Keratinocyte (primary cell): ENCODE data around the gene PRR33. TPM values are rescaled to one million over a fixed set of nuclear protein-coding genes. Genes with fewer than 3 reads are reported as not detected.

ENCODE experiments used
- DNase-seq: peaks from one replicate; pipeline ENCODE4 v3.0.0-alpha.2; 2011; ENCODE audit warnings: low read depth, missing footprints, low spot score
- FAIRE-seq: peaks from 2 replicates; lab custom pipeline; 2011; peaks lifted over from hg19 to GRCh38; lab: Jason Lieb, UNC
- H2AFZ ChIP-seq: 2 replicates; pipeline ENCODE4 v1.6.0; 2012; ENCODE audit warnings: low read length, control low read depth, inconsistent platforms; ENCODE audit not compliant: control insufficient read depth
- H3K27ac ChIP-seq: 2 replicates; pipeline ENCODE4 v1.5.1; 2011; ENCODE audit warnings: low read length; ENCODE audit not compliant: control insufficient read depth, insufficient read depth
- H3K27me3 ChIP-seq: 3 replicates; pipeline ENCODE4 v1.6.0; 2011; ENCODE audit warnings: low read length; ENCODE audit not compliant: control insufficient read depth, insufficient read depth; ENCODE audit errors: extremely low read depth
- H3K36me3 ChIP-seq, 2 experiments: 2 replicates in 1 of 2; 3 replicates in 1 of 2; pipeline ENCODE4 v1.5.1; 2011; ENCODE audit warnings: low read length in 2 of 2, mild to moderate bottlenecking in 1 of 2; ENCODE audit not compliant: control insufficient read depth in 2 of 2, insufficient read depth in 2 of 2; ENCODE audit errors: extremely low read depth in 1 of 2
- H3K4me1 ChIP-seq: 3 replicates; pipeline ENCODE4 v1.5.1; 2011; ENCODE audit warnings: low read length; ENCODE audit not compliant: control insufficient read depth, insufficient read depth; ENCODE audit errors: extremely low read depth
- H3K4me2 ChIP-seq: 3 replicates; pipeline ENCODE4 v1.6.0; 2011; ENCODE audit warnings: low read depth, low read length; ENCODE audit not compliant: control insufficient read depth, insufficient read depth; ENCODE audit errors: extremely low read depth
- H3K4me3 ChIP-seq, 3 experiments: fragments of 200-600 bp in 1 of 3; sonication (generic) in 1 of 3; 2 replicates in 2 of 3; 3 replicates in 1 of 3; pipeline ENCODE4 v1.5.1; 2011 to 2016; ENCODE audit warnings: low read length in 3 of 3, mild to moderate bottlenecking in 3 of 3, control low read depth in 2 of 3, inconsistent platforms in 1 of 3, low read depth in 1 of 3, mixed read lengths in 1 of 3, mixed run types in 1 of 3, moderate library complexity in 1 of 3; ENCODE audit not compliant: control insufficient read depth in 2 of 3, insufficient read depth in 2 of 3; ENCODE audit errors: extremely low read depth in 1 of 3
- H3K79me2 ChIP-seq: 2 replicates; pipeline ENCODE4 v1.6.0; 2012; ENCODE audit warnings: low read length; ENCODE audit not compliant: control insufficient read depth, insufficient read depth
- H3K9ac ChIP-seq: 3 replicates; pipeline ENCODE4 v1.6.0; 2011; ENCODE audit warnings: low read length; ENCODE audit not compliant: control insufficient read depth, insufficient read depth; ENCODE audit errors: extremely low read depth
- H3K9me1 ChIP-seq: 3 replicates; pipeline ENCODE4 v1.6.0; 2011; ENCODE audit warnings: low read length; ENCODE audit not compliant: control insufficient read depth, insufficient read depth; ENCODE audit errors: extremely low read depth
- H3K9me3 ChIP-seq: 2 replicates; pipeline ENCODE4 v1.5.1; 2012; ENCODE audit warnings: low read depth, low read length; ENCODE audit not compliant: control insufficient read depth
- H4K20me1 ChIP-seq: 3 replicates; pipeline ENCODE4 v1.6.0; 2011; ENCODE audit warnings: low read length; ENCODE audit not compliant: control insufficient read depth, insufficient read depth; ENCODE audit errors: extremely low read depth
- CTCF ChIP-seq, 3 experiments: IDR thresholded peaks in 1 of 3; conservative IDR thresholded peaks in 1 of 3; optimal IDR thresholded peaks in 1 of 3; 2 replicates in 2 of 3; 3 replicates in 1 of 3; pipeline versions ENCODE3 to v1.5.1; 2011; ENCODE audit warnings: low read length in 3 of 3, mild to moderate bottlenecking in 3 of 3, moderate library complexity in 2 of 3, control low read depth in 1 of 3, inconsistent platforms in 1 of 3; ENCODE audit not compliant: insufficient read depth in 2 of 3; ENCODE audit errors: extremely low read depth in 1 of 3
- EZH2 ChIP-seq: IDR thresholded peaks from one replicate; pipeline ENCODE4 v1.6.1; 2012; ENCODE audit warnings: inconsistent platforms, mild to moderate bottlenecking, low read length, moderate library complexity
- dilution Hi-C: fragments of 300-500 bp; cut with MboI; formaldehyde crosslinking; loops from one replicate; pipeline ENCODE4 v1.7.0; 2020; ENCODE audit warnings: low sequenced_read_pairs; ENCODE audit not compliant: extremely low pct_ligation_motif_present
- polyA plus RNA-seq, 5 experiments: library from polyadenylated mRNA; depleted of rRNA in 3 of 5; stranded (reverse) in 3 of 5; stranded (forward) in 1 of 5; unstranded in 1 of 5; fragments of >200 nt; gene quantifications; 1 replicate in 1 of 5; 2 replicates in 3 of 5; 3 replicates in 1 of 5; pipeline versions ENCODE4 v1.2.1 to v1.2.3, GENCODE V29; 2011 to 2012; ENCODE audit warnings: missing spikeins in 2 of 5, low read depth in 1 of 5, low replicate concordance in 1 of 5

Gene PRR33
- polyA plus RNA-seq, 1 donor (not counting 4 experiments of a cell fraction or from before 2014, with no cell fraction given) = not detected

GRCh38 chr11:1913271-1914060 lies 21.8 kb upstream of the PRR33 start:
- Histone ChIP-seq H3K79me2 (no peaks in the 10 kb centered on the region), H3K27ac (no peak overlapping the region), H3K9ac (no peak overlapping the region), H3K27me3 (peaks cover 10% of the 10 kb centered on the region), H4K20me1 (no peaks in the 10 kb centered on the region), H3K4me2 (no peak overlapping the region), H3K36me3 (no peaks in the 10 kb centered on the region), H3K9me1 (no peaks in the 10 kb centered on the region), H3K4me3 (no peak overlapping the region), H3K9me3 (no peaks in the 10 kb centered on the region), H3K4me1 (no peaks in the 10 kb centered on the region), H2AFZ (no peak overlapping the region)
- no peak for TF ChIP-seq CTCF (optimal IDR thresholded peaks at IDR 0.05 in 1 of 3, IDR thresholded peaks at IDR 0.05 in 1 of 3, conservative IDR thresholded peaks at IDR 0.05 in 1 of 3; ENCODE audit: extremely low read depth in 1 of 3, insufficient read depth in 2 of 3, low read length in 3 of 3)
- dilution Hi-C loops = no loop called here
- FAIRE-seq (no peak), DNase-seq (no peak)

- Histone ChIP-seq H3K9ac (no peak overlapping the region), H4K20me1 (no peaks in the 10 kb centered on the region), H3K27me3 (peaks cover 10% of the 10 kb centered on the region), H3K9me3 (no peaks in the 10 kb centered on the region), H3K4me3 (no peak overlapping the region), H3K9me1 (no peaks in the 10 kb centered on the region), H3K4me2 (no peak overlapping the region), H3K27ac (no peak overlapping the region), H3K4me1 (no peaks in the 10 kb centered on the region), H2AFZ (no peak overlapping the region), H3K36me3 (no peaks in the 10 kb centered on the region), H3K79me2 (no peaks in the 10 kb centered on the region)
- dilution Hi-C loops = no loop called here
- no peak for FAIRE-seq
- TF ChIP-seq CTCF (optimal IDR thresholded peaks at IDR 0.05 in 1 of 3, IDR thresholded peaks at IDR 0.05 in 1 of 3, conservative IDR thresholded peaks at IDR 0.05 in 1 of 3; ENCODE audit: extremely low read depth in 1 of 3, insufficient read depth in 2 of 3, low read length in 3 of 3) (no peak), EZH2 (no peak)
- no peak for DNase-seq
Observed at GRCh38 chr11:1912289-1912878, 20.7 kb upstream of the PRR33 start.
